T-helper 22 cell (primary cell): ENCODE data around the gene ZNF763.
"Not testable (repeated sequence)": the region's sequence is repeated elsewhere in the genome, so short reads cannot be mapped to it uniquely, and the experiment has no call there.

Experiments used
- DNase-seq: peaks from one replicate; pipeline ENCODE4 v3.0.0-alpha.2; 2020; ENCODE audit warnings: low read depth

Gene ZNF763

DNA sequence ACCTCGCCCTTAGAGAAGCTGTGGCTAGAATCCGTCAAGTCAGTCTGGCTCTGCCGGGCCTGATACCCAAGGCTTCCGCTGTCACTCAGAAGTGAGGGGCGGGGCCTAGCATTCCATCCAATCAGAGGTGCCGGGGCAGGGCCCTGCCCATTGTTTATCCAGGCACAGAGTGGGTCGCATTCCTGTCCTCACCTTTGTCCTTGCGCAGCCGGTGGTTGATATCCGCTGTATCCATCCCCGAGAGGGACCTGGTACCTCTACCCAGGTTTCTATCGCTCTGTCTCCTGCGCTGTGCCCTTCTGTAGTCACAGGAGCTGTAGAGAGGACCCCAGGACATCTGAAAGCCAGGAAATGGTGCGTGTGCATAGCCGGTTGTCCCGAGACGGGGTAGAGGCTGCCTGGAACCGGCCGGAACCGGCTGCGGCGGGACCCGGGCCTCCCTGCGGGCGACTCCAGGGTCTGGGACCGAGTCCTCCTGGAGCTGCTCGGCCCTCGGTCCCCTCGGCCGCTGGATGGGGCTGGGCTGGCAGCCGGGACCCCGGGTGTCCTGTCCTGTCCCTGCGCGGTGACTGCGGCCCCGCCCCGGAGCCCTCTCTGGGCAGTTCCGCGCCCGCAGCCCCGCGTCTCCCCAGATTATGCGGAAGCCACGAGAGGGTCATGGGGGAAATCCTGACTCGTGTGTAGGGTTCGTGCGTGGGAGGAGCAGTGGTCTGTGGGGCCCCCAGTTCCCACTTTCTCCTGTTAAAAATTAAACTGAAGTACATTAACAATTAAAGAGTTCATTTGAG lies at the start of gene ZNF763:
Gene ZNF763 (plus strand): TSS at position 183 of the 788 bp plus-strand sequence. CDS start 169 bp downstream, at position 352.
- DNase-seq, result peak; percentile 75

DNA sequence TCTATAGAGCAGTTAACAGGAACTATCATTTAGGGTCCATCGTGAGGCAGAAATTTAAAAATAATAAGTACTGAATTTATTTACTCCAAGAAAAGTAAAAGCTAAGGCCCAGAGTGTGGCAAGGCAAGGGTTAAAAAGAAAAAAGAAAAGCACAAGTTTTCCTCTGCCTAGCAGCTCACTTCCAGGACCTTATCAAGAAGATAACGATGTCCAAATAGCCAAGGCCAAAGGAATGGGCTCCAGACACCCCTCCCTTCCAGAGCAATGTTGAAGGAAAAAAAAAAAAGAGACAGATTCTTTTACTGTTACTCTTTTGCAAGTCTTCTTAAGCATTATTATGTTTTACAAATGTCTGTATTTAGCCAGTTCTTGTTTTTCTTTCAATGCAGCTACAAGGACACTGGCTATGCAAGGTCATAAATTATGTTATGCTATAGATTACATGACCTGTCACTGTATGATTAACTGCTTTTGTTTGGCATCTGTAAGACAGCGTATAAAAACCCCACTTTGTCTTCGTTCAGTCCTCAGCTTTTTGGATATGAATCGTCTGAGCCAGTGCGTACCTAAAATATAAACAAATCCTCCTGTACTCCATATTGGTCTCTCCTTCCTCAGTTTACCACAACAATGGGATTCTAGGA lies 42.9 kb upstream of the ZNF763 start:
- DNase-seq, result no peak

DNA sequence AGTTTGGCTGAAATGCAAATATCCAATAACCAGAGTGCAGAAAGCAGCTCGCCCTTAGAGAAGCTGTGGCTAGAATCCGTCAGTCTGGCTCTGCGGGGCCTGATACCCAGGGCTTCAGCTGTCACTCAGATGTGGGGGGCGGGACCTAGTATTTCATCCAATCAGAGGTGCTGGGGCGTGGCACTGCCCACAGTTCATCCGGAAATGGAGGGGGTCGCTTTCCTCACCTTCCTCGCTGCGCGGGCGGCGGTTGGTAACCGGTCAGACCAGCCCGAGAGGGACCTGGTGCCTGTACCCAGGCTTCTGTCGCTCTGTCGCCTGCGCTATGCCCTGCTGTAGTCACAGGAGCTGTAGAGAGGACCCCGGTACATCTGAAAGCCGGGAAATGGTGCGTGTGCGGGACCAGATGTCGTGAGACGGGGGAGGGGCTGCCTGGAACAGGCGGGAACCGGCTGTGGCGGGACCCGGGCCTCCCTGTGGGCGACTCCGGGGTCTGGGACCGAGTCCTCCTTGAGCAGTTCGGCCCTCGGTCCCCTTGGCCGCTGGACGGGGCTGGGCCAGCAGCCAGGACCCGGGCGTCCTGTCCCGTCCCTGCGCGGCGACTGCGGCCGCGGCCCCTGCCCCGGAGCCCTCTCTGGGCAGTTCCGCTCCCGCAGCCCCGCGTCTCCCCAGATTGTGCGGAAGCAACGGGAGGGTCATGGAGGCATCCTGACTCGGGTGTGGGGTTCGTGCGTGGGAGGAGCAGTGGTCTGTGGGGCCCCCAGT lies 39.8 kb upstream of the ZNF763 start, which contains the start of gene ZNF700:
Gene ZNF700 (plus strand): TSS at position 222 of the 765 bp plus-strand sequence. CDS start 104 bp downstream, at position 326.
- DNase-seq, result peak; percentile 83

DNA sequence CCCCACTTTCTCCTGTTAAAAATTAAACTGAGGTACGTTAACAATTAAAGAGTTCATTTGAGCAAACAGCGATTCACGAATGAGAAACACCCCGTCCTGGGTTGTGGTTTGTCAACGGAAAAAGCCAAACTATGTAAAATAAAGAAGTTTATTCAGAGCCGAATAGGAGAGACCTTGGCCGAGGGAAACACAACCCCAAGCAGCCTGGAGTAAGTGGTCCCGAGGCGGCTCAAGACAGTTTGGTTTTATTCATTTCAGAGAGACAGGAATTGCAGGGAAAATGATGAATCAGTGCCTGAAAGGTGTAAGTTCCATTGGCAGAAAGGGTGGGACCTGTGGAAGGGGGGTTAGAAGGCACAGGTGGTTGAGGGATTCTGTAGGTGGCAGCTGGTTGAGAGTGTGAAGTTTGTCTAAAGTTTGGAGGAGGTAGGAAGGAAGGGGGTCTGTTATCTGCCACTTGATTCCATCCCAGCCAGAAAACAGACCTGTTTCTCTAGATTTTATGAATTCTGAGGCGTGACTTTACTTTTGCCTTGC lies 39.1 kb upstream of the ZNF763 start:
- DNase-seq, result not testable (repeated sequence)

DNA sequence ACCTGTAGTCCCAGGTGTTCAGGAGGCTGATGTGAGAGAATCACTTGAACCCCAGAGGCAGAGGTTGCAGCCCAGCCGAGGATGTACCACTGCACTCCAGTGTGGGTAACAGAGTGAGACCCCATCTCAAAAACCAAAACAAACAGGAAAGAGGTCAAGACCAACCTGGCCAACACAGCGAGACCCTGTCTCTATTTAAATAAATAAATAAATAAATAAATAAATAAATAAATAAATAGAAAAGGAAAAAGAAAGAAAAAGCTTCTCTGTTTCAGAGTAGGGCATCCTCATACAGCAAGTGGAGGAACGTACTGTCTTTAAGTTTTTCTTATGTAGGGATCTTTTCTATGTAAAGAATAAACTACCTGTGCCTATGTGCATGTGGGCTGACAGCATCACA lies 37.6 kb upstream of the ZNF763 start:
- DNase-seq, result no peak

DNA sequence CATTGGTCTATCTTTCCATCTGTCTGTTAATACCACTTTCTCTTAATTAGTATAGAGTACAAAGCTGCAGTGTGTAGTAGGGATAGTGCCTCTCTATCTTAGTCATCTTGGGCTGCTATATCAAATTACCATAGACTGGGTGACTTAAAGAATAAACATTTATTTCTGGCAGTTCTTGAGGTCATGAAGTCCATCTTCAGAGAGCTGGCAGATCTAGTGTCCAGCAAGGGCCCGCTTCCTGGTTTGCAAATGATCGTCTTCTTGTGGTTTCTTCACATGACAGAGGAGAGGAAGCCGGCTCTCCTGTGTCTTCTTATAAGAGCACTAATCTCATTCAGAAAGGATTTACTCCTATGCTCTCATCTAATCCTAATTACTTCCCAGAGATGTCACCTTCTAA lies 33.8 kb upstream of the ZNF763 start:
- DNase-seq, result no peak

DNA sequence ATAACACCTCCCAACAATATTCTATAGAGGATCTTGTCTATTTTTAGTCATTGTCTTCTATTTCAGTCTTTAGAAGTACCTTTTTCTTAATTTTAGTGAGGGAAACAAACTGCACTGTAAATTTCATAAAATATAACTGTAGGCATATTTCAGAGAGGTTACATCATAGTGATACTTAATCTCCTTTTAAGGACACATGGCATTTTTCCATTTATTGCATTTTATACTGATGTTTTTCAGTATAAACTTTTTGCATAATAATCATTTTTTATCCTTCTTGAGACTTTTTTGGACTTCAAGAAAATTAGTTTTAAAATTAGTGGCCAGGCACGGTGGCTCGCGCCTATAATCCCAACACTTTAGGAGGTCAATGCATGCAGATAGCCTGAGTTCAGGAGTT lies 33.3 kb upstream of the ZNF763 start:
- DNase-seq, result no peak

DNA sequence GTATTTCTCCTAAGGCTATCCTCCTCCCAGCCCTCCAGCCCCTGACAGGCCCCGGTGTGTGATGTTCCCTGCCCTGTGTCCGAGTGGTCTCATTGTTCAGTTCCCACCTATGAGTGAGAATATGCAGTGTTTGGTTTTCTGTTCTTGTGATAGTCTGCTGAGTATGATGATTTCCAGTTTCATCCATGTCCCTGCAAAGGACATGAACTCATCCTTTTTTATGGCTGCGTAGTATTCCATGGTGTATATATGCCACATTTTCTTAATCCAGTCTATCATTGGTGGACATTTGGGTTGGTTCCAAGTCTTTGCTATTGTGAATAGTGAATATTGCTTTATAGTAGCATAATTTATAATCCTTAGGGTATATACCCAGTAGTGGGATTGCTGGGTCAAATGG lies 29.0 kb upstream of the ZNF763 start:
- not testable (repeated sequence) for DNase-seq

DNA sequence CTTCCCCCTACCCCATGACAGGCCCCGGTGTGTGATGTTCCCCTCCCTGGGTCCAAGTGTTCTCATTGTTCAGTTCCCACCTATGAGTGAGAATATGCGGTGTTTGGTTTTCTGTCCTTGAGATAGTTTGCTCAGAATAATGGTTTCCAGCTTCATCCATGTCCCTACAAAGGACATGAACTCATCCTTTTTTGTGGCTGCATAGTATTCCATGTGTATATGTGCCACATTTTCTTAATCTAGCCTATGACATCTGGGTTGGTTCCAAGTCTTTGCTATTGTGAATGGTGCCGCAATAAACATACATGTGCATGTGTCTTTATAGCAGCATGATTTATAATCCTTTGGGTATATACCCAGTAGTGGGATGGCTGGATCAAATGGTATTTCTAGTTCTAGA lies 26.5 kb upstream of the ZNF763 start:
- not testable (repeated sequence) for DNase-seq

DNA sequence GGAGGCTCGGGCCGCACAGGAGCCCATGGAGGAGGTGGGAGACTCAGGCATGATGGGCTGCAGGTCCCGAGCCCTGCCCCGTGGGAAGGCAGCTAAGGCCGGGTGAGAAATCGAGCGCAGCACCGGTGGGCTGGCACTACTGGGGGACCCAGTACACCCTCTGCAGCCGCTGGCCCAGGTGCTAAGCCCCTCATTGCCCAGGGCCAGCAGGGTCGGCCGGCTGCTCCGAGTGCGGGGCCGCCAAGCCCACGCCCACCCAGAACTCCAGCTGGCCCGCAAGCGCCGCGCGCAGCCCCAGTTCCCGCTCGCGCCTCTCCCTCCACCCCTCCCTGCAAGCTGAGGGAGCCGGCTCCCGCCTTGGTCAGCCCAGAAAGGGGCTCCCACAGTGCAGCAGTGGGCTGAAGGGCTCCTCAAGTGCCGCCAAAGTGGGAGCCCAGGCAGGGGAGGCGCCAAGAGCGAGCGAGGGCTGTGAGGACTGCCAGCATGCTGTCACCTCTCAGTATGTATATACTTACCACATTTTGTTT lies 23.4 kb upstream of the ZNF763 start:
- DNase-seq, result not testable (repeated sequence)

DNA sequence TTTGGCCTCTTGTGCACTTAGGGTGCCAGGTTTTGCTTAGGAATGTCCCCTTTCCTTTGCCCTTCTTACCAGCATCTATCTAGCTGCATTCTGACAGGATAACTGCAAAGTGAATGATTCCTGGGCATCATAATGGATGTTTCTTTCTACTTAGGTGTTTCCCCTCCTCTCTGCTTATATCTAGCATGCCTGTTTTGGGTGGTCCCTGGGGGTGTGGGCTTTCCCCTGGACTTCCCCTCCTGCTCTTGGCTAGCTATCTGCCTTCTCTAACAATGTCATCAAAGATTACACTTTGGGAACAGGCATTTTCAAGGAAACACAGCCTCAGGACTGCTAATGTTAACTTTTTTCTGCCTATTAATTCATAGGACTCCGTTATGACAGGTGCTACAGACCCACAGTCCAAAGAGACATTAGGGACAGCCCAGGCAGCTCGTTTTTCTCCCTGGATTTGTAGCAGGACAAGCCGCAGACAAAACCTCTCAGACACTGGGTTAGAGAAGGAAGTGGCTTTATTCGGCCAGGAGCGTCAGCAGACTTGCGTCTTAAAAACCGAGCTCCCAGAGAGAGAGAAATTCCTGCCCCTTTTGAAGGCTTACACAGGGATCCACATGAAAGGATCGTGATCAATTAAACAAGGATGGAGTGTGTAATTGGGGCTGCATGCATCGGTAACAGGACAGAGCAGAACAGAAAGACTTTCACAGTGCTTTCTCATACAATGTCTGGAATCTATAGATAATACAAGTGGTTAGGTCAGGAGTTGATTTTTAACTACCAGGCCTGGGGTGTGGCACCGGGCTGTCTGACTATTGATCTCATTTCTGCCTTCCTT lies 22.6 kb upstream of the ZNF763 start:
- no peak for DNase-seq

DNA sequence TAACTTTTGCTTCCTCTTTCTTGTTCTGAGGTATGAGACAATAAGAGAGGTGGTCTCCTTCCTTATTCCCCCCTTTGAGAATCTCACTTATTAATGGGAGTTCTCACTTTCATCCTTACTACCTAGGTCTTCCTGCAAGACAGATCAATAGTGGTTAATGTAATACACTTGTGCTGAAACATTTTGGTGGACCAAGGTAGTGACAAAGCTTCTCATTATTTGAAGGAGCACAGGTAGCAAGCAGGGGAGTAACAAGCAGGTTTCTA lies 22.1 kb upstream of the ZNF763 start:
- no peak for DNase-seq

DNA sequence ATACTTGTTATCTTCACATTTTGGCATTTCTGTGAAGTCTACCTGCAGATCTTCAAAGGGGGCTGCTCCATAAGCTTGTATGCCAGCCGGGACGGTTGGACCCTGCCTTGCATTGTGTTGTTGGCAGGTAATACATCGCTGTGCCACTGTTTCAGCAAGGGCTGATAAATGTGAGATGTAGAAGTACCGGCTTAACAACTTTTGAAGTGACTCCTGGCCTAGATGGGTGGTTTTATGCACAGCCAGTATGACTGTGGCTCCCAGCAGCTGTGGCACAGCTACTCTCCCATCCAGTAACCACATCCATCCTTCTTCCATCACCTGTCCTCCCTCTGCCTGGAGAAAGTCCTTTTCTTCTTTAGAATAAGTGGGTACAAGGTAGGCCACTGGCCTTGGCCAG lies 20.2 kb upstream of the ZNF763 start:
- DNase-seq, result no peak

DNA sequence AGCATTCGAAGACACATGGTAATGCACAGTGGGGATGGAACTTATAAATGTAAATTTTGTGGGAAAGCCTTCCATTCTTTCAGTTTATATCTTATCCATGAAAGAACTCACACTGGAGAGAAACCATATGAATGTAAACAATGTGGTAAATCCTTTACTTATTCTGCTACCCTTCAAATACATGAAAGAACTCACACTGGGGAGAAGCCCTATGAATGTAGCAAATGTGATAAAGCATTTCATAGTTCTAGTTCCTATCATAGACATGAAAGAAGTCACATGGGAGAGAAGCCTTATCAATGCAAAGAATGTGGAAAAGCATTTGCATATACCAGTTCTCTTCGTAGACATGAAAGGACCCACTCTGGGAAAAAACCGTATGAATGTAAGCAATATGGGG lies 16.2 kb upstream of the ZNF763 start:
- no peak for DNase-seq

DNA sequence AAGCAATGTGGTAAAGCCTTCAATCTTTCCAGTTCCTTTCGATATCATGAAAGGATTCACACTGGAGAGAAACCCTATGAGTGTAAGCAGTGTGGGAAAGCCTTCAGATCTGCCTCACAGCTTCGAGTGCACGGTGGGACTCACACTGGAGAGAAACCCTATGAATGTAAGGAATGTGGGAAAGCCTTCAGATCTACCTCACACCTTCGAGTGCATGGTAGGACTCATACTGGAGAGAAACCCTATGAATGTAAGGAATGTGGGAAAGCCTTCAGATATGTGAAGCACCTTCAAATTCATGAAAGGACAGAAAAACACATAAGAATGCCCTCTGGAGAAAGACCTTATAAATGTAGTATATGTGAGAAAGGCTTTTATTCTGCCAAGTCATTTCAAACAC lies 15.6 kb upstream of the ZNF763 start:
- DNase-seq, result no peak

DNA sequence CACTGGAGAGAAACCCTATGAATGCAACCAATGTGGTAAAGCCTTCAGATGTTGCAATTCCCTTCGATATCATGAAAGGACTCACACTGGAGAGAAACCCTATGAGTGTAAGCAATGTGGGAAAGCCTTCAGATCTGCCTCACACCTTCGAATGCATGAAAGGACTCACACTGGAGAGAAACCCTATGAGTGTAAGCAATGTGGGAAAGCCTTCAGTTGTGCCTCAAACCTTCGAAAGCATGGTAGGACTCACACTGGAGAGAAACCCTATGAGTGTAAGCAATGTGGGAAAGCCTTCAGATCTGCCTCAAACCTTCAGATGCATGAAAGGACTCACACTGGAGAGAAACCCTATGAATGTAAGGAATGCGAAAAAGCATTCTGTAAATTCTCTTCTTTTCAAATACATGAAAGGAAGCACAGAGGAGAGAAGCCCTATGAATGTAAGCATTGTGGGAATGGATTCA lies 15.2 kb upstream of the ZNF763 start:
- not testable (repeated sequence) for DNase-seq

DNA sequence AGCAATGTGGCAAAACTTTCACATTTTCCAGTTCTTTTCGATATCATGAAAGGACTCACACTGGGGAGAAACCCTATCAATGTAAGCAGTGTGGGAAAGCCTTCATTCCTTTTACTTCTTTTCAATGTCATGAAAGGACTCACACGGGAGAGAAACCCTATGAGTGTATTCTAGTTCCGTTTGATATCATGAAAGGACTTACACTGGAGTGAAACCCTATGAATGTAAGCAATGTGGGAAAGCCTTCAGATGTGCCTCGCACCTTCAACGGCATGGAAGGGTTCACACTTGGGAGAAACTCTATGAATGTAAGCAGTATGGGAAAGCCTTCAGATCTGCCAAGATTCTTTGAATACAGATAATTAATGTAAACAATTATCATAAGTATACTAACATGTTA lies 14.5 kb upstream of the ZNF763 start:
- no peak for DNase-seq

DNA sequence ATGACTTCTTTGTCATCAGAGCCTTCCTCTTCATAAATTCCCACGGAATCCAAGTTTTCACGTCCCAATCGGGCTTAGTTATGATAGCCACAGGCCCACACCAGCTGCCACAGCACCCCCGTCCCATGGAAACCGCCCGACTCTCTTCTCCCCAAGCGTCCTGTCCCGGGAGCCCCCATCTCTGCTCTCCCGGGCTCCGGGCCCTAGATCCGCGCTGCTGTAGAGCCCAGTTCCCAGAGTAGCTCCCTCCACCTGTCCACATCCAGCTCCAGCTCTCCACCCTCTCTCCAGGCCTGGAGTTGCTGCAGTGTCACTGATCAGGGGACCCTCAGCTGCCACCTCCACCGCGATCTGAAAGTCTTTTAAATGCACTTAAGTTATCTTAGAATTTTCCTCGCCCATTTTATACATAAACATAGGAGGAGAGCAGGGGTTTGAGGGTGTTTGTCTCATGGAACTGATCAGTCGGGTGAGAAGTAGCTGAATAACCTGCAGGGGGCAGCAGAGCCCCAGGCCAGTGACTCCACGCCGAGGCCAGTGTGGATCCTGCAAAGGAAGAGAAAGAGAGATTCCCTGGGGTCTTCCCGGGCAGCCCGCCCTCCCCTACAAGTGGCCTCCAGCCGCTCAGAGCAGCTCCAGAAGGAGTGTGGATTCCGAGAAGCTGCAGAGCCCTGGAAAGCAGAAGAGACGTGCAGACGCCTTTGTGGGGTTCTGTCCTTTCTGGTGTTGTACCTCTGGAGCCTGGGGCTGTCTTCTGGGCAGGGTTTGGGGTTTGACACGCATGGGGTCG lies 1.1 kb upstream of the ZNF763 start:
- DNase-seq, result peak; percentile 36

DNA sequence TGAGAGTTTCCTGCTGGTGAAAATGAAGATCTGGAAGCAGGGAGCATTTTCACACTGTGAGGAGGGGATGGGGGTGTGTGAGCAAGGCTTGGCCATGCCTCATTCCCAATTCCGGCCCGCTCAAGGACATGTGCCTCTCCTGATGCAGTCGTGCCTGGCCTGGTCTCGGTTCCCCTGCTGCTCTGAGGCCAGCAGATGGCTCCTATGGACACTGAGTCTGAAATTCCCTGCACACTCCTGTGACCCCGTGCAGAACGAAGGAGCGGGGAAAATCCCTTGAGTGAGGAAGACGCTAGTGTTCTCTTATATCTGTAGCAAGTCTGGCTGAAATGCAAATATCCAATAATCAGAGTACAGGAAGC lies 363 bp upstream of the ZNF763 start:
- no peak for DNase-seq

DNA sequence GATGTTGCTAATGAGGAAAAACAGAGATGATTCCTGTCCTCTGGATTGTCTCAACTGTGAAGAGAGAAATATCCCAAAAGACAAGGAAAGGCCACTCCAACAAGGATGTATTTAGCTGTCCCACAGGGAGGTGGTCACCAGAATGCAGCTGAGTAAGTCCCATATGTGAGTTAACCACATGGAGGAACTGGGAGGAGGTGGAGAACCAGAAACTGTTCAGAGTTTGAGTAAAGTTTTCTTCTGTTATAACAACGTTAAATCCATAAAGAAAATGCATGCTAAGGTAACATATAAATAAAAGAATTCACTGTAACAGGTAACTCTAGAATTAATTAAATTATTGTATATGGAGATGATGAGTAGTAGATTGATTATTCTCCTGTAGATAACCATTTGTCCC lies 5.3 kb downstream of the ZNF763 start:
- no peak for DNase-seq

DNA sequence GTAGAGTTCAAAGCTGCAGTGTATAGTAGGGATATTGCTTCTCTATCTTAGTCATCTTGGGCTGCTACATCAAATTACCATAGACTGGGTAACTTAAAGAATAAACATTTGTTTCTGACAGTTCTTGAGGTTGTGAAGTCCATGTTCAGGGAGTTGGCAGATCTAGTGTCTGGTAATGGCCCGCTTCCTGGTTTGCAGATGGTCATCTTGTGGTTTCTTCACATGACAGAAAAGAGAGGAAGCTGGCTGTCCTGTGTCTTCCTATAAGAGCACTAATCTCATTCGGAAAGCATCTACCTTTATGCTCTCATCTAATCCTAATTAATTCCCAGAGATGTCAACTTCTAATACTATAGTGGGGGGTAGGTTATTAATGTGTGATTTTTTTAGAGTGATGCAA lies 6.2 kb downstream of the ZNF763 start:
- no peak for DNase-seq
